ENCODE results near the gene PDGFD.
"Not testable (repeated sequence)": the region's sequence is repeated elsewhere in the genome, so short reads cannot be mapped to it uniquely, and the experiment has no call there.

The PDGFD gene

DNA sequence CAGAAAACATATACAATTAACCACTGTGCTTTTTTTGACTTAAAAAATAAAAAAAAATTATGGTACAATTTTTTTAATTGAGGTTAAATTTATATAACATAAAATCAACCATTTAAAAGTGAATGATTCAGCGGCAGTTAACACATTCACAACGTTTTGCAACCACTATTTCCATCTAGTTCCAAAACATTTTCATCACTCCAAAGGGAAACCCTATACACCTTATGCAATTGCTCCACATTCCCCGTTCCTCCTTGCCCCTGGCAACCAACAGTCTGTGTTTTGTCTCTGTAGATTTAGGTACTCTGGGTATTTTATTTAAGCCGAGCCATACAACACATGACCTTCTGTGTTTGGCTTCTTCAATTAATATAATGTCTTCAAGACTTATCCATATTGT lies 112.2 kb downstream of the PDGFD start:
- DNase-seq = no peak

DNA sequence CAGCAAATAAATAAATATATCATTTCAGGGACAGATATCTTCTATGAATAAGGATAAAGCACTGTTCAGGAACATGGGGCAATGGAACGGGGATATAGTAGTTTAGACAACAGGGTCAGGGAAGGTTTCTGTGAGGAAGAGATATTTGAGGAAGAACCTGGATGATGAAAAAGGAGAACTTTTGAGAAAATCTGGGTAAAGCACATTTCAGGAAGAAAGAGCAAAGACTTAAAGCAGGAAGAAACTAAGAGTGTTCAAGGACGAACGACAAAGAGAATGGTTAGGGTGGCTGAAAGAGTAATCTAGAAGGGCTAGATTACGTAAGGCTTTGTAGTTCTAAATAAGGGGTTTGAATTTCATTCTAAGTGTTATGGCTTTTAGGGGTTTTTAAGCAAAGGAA lies 114.8 kb downstream of the PDGFD start:
- DNase-seq = no peak

DNA sequence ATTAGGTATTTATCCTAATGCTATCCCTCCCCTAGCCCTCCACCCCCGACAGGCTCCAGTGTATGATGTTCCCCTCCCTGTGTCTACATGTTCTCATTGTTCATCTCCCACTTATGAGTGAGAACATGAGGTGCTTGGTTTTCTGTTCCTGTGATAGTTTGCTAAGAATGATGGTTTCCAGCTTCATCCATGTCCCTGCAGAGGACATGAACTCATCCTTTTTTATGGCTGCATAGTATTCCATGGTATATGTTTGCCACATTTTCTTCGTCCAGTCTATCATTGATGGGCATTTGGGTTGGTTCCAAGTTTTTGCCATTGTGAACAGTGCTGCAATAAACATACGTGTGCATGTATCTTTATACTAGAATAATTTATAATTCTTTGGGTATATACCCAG lies 117.1 kb downstream of the PDGFD start:
- DNase-seq = not testable (repeated sequence)

DNA sequence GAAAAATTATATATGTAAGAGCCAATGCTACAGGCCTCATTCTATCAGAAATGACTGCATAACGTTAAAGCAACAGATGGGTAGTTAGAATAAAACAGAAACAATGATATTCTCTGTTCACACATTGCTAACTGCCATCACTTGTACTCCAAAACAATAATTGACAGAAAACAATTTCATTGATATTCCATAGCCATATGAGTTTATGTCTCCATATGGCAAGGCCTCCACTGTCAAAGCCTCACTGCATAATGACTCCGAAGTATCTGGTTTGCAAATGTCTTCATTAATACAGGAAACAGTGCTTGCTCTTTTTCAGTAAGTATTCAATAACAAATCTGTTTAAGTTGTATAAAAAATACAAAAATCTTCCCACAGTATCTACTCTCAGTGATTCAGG lies 117.6 kb downstream of the PDGFD start:
- DNase-seq = no peak

DNA sequence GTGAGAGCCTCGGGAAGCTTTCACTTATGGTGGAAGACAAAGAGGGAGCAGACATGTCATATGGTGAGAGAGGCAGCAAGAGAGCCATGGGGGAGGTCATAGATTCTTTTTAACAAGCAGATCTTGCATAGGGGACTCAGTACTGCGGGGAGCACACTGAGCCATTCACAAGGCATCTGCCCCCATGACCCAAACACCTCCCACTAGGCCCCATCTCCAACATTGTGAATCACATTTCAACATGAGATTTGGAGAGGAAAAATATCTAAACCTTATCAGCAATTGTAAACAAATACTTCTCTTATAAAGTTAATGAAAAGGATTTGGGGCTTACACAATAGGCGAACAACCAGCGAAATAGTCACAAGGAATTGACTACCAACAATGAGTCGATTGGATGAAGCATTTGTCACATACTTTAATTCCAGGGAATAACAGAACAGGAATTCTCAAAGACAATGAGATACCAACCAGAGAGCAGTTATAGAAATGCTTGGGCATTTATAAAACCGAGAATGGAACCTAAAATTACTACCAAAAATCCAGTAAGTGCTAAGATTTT lies 120.2 kb downstream of the PDGFD start:
- no peak for DNase-seq

DNA sequence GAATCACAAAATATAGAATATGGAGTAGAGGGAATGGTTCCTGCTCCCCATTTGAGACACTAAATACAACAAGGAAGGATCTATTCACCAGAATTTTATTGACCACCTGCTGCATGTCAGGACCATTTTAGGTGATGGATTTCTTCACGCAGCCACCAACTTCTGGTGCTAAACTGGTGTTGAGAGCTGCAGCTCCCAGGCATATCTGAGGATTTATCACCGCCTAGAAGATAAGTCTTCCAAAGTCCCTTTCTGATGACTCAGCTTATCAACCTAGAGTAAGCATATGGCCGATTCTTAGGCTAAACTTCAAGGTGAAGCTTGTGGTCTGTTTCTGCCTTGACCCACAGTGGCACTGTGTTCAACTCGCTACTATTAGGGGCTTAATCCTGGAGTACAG lies 120.8 kb downstream of the PDGFD start:
- no peak for DNase-seq

DNA sequence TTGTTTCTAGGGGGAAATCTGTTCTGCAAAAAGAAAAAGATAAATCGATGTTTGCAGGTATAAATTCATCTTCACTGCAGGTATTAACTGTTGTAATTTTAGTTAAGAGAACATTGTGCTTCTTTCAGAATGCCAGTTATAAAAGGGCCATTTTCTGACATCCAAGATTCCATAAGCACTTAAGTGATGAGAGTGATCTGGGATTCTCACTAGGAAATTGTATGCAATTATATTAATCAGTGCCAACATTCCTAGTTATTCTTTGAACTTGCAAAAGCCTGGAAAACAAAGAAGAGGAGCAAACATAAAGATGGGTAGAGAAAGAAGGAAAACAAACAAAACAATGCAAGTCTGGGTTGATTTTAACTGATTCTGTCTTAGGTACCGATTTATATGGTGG lies 122.2 kb downstream of the PDGFD start:
- no peak for DNase-seq

DNA sequence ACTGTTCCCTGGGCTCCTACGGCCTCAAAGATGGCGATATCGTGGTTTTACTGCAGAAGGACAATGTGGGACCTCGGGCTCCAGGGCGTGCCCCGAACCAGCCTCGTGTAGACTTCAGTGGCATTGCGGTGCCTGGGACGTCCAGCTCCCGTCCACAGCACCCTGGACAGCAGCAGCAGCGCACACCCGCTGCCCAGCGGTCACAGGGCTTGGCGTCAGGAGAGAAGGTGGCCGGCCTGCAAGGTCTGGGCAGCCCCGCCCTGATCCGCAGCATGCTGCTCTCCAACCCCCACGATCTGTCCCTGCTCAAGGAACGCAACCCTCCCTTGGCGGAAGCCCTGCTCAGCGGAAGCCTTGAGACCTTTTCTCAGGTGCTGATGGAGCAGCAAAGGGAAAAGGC lies 127.0 kb downstream of the PDGFD start:
- no peak for DNase-seq

DNA sequence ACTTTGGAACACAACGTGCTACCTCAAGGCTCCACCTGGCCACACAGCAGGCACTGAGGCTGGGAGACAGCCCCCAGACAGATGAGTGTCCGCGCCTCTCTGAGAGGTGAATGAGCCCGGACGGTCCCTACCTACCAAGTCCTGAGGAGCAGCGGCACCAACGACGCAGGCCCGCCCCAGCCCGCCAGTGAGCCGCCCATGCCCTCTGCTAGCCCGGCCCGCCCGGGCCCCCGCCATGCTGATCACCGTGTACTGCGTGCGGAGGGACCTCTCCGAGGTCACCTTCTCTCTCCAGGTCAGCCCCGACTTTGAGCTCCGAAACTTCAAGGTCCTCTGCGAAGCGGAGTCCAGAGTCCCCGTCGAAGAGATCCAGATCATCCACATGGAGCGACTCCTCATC lies 127.4 kb downstream of the PDGFD start, which contains the start of gene DDI1:
Gene DDI1, plus strand, starts transcription at position 53 of the 400 bp plus-strand sequence. Its CDS starts 183 bp downstream, at position 236.
- no peak for DNase-seq

DNA sequence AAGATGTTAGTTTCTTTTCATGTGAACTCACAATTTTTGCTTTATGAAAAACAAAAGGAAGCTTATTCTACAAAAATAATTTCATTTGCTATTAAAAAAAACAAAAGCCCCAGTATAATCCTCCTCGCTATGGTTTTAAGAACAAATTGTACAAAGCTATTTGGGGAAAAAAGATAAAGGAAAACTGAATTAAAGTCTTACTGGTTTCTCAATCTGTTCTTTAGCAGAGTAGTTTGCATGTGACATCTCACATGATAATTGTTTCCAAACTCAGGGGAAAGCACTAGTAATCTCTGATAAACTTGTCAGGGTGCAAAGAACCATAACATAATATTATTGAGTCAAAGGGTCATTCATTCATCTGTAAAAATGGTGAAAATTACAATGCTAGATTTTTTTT lies 130.4 kb downstream of the PDGFD start:
- DNase-seq = no peak

DNA sequence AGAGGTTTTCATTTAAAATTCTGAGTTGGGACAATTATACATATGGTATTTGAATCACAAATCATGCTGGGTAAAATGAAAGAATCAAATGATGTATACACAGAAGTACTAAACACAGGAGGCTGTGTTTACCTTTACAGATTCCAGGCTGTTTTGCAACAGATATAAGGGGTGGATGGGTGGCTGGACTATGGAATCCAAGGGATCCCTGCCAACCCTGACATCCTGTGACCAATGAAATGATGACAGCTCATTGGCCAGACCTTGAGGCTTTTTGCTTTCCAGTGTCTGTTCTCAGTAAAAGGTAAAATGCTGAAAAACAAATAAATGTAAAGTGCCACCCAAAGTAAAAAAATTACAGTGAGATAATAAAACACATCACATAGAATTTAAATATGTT lies 130.8 kb downstream of the PDGFD start:
- no peak for DNase-seq

DNA sequence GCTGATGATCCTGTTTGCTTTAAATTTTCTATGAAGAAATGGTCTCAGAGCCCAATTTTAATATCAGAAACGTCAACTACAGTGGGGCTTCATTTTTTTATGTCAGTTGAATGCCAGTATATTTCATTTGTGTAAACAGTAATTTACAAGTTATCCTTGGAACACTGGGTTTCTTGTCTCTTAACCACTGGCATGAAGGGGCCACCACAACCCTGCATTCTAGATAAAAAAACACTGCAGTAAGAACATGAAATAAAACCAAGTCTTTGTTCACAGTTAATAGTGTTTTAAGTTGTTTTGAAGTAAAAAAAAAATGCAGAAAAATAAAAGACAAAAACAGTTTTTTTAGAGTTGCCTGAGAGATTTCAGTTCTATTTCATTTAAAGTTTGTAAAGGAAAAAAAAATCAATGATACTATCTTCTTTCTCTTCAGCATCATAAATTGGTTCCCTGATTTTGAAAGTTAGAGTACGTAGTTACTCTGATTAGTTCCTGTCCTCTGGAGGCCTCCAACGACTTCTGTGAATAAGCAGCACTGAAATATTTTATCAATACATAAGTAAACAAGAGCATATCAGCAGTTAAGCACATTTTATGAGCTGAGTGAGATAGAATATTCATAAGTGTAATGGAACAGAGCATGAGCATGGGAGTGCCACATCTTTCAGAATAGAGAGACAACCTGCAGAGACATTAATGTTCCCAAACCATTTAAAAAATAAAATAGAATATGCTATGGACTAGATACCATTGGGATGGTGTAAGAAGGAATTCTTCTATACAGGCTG lies 135.3 kb downstream of the PDGFD start:
- no peak for DNase-seq

DNA sequence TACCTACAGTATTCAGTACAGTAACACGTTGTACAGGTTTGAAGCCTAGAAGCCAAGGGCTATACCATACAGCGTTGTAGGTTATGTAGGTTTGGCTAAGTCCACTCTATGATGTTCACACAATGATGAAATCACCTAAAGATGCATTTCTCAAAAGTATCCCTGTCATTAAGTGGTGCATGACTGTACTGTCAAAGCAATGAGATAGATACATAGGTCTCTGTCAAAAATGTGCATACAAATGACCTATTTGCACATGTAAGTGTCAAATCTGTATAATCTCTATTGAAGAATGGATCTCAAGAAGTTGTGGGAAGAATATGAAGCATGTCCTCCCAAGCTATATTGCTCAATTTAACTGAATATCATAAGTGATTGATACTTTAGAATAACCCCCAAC lies 139.4 kb downstream of the PDGFD start:
- DNase-seq = no peak

DNA sequence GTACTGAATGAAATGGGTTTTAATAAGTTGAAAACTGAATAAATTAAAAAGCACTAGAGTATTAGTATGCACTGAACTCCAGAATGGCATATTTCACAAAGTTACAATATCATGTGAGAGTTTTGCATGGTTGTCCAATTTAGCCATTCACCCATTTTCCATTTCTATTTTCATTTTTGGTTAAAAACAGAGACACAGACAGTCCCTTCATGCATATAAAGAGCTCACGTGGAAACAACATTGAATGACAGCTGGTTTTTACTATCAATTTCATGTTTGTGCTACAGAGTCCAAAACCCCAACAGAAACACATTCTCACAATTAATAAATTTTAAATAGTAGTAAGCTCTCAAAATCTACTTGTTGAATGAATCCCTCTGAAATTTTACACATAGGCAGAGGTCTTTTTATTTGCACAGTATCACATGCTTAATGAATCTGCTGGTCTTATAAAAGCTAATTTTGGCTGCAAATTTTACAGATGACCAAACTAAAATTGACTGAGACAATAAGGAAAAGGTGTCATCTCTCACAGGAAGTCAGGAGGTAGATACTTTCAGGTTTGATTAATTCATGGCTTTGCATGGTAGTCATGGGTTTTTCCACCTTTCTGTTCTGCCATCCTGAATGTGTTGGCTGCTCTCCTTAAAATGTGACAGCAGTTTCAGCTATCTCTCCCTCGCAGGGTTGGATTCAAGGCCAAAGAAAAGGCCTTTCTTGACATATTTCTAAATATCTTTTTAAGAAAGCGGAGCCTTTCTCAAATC lies 148.1 kb downstream of the PDGFD start:
- no peak for DNase-seq

DNA sequence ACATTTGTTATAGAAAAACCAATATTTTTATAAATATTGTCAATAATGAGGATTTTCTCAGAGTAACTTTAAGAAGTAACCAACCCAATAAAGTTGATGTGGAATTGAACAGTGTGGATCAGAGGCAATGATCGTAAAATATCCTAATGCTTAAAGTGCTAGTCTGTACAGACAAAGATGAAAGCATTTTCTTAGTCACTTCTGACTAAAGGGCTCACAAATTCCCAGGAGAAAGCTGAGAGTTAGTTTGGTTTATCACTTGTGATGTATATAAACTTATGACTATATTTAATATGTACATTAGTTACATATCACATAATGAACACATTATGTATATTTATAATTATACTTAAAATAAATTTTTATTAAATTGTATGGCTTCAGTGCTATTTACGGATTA lies 152.9 kb downstream of the PDGFD start:
- DNase-seq = no peak

DNA sequence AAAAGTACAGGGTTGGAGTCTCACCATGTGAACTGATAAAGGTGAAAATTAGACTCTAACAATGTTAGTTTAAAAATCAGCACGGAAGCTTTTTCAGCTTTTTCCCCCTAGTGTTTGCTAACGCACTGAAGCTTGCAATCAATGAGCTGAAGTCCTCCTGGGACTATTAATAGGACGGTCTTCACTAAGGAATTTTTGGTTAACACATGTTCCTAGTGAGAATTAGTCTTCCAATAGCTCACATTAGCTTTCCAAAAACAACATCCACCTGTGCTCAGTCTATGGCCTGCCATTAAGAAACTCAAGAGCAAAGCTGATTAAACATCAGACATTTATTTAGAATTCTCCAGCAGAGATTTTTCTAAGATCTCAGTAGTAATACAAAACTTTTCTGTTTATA lies 154.2 kb downstream of the PDGFD start:
- DNase-seq = no peak

DNA sequence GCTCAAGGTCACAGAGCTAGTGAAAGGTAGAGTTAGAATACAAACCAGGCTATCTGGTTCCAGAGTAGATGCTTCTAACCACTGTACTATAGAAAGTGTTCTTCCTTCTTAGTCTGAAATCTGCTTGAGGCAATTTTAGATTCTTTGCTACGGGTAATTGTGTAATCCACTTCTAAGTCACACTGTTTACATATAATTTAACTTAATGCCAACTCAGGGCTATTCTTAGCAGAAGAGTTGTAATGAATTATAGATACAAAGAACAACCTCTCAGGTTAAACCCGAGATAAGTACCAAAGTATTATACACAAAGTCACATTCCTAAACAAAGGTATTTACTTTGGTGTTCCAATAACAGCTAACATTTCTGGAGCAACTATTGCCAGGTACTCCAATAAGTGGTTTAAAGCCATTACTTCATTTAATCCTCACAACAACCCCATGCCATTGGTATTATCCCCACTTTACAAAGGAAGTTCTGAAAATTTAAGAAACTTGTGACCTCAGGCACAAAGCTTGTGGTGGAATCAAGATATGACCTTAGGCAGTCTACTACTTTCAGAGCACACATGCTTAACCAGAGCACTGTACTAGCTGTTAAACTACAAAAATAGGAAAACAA lies 158.6 kb downstream of the PDGFD start:
- DNase-seq = no peak

DNA sequence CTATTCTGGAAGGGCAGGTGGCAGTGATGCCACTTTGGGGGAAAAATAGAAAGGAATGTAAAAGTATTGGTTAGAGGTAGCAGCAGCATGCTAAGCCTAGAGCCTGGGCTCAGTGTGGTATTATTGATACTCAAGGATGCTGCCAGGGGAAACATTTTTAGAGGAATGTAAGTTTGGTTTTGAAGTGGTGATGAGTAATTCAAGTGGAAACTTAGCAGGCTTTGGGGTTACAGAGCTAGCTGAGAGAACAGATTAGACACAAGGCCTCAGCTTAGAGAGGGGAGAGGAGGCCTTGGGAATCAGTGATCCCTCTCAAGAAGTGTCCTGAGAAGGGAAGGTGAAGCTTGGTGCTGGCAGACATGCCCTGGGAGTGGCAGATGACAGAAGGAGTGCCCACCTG lies 160.5 kb downstream of the PDGFD start:
- DNase-seq = no peak

DNA sequence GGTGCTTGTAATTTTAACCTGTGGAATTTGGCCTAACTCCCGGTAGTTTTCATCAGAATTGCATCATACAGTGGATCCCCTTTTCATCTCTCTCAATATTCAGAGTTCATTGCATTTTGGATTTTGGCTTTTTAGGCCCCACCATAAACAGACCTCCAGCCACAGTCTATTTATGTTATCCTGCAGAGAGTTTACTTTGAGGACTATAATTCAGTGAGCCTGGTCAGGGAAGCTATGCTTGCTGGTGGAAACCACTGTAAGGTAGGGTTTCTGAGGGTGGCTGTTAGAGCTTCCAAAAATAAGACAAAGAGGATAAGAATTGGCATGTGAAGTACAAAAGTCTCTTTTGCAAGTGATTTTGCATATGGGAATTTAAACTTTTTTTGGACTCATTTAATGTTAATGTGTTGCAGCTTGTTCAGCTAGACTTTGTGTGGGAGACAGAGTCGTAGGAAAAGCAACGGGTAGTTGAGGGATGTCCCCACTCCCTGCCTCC lies 162.3 kb downstream of the PDGFD start:
- DNase-seq = no peak

DNA sequence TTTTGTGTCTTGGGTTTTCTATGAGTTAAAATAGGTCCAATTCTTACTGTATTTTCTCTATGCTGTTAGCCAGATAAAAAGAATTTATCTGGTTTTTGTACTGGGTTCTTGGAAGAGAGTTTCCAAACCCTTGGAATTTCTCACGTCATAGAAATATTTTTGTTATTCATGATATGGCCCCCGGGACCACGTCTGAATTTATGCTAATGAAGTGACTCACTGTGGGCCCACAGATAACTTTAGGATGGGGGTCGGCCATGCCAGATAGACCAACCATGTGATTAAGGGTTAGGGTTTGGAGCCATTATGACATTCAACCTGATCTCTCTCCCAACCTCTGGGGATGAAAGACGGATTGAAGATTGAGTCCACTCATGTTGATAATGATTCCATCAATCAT lies 163.1 kb downstream of the PDGFD start:
- DNase-seq = no peak

DNA sequence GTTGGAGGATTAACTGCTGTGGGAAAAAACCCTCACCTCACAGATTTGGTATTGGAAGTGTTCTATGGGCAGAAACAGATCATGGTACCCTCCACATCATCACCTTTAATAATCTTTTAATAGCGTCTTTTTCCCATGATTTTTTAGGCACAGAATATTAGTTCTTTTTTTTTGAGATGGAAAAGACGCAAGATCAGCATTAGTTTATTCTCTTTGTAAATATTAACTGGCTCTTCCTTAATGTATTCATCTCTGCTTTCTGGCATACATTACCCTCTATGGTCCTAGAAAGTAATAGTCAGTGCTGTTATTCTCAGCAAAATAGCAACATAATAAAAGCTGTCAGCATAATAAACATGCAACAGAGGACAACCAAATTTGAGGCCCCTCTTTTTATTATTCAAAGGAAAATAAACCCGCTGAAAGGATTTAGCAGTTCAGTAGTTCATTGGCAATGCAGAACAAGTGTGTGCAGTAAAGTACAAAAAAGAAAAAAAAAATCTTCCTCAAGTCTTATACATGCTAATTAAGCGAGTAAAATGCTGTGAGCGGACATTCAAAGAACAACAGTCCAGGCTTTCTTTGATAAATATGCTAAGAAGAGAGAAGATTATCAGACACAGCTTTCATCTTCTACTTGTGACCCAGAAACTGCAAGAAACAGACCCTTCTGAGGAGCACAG lies 165.0 kb downstream of the PDGFD start:
- DNase-seq = no peak

DNA sequence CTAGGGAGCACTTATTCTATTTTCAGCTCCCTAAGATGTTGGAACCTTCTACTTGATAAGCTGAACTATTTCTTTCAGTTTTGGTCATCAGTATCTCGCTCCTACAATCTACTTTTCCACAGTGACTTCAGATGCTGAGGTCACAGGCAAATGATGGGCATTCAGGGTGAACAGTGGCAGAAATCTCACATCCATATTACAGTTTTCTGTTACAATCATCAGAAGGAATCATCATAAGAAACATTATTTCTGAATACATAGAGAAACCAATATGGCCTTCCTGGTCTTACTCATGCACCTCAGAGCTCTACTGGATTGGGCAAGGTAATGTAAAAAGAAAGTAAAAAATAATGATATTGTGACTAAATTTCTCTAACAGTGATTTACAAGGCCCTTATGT lies 166.9 kb downstream of the PDGFD start:
- DNase-seq = no peak

DNA sequence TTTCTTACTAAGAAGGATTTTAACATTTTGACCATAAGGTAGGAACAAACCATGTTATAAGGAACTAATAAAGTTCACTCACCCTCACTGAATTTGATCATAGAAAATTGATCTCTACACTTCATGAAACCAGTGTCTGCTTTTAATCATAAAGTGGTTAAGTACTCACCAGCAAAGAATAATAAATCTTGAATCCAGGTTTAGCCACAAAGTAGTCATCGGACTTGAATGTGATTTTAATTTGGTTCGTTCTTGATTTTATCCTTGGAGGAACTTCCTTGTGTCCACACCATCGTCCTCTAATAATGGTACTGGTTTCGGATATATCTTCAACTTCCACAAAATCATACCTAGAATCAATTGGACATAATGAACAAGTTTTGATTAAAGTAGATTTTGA lies 168.1 kb downstream of the PDGFD start:
- no peak for DNase-seq
